Thoracic aorta endothelial cell (primary cell): ENCODE data around the gene TBC1D14. TPM values are rescaled to one million over a fixed set of nuclear protein-coding genes. Genes with fewer than 3 reads are reported as not detected.

ENCODE experiments used
- total RNA-seq: library from RNA; depleted of rRNA; stranded (reverse); fragments of >200 nt; gene quantifications from 2 replicates; pipeline ENCODE4 v1.2.3, GENCODE V29; 2012

TBC1D14 gene, protein sequence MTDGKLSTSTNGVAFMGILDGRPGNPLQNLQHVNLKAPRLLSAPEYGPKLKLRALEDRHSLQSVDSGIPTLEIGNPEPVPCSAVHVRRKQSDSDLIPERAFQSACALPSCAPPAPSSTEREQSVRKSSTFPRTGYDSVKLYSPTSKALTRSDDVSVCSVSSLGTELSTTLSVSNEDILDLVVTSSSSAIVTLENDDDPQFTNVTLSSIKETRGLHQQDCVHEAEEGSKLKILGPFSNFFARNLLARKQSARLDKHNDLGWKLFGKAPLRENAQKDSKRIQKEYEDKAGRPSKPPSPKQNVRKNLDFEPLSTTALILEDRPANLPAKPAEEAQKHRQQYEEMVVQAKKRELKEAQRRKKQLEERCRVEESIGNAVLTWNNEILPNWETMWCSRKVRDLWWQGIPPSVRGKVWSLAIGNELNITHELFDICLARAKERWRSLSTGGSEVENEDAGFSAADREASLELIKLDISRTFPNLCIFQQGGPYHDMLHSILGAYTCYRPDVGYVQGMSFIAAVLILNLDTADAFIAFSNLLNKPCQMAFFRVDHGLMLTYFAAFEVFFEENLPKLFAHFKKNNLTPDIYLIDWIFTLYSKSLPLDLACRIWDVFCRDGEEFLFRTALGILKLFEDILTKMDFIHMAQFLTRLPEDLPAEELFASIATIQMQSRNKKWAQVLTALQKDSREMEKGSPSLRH
- 32.8 and 34.6 TPM in 2 replicates for total RNA-seq

GRCh38 chr4:6909113-6909969, at the start of gene TBC1D14:
Gene TBC1D14, plus strand, starts transcription at chr4:6909826. Its CDS starts 13,564 bp downstream, at chr4:6923390.

GRCh38 chr4:7043284-7044136, 133.9 kb downstream of the TBC1D14 start, which contains the start of gene TADA2B:
Gene TADA2B, plus strand, starts transcription at chr4:7043372. Its CDS starts 208 bp downstream, at chr4:7043580.

GRCh38 chr4:7067452-7068278, 158.0 kb downstream of the TBC1D14 start, which contains the start of gene GRPEL1:
Gene GRPEL1, minus strand, starts transcription at chr4:7068064. Its CDS starts 32 bp downstream, at chr4:7068032.

Other genes starting within 250 kb of the TBC1D14 start
- gene S100P, start 215.9 kb upstream of the TBC1D14 start, total RNA-seq, result not detected in 2 replicates
- 45.0 and 52.9 TPM in 2 replicates for gene MRFAP1L1, start 200.0 kb upstream of the TBC1D14 start, total RNA-seq
- 7.2 and 7.8 TPM in 2 replicates for gene BLOC1S4, start 193.7 kb upstream of the TBC1D14 start, total RNA-seq
- gene KIAA0232, start 127.1 kb upstream of the TBC1D14 start, total RNA-seq, result 22.0 and 23.3 TPM in 2 replicates
- gene TADA2B, start 133.5 kb downstream of the TBC1D14 start, total RNA-seq, result 10.8 TPM in 2 replicates
- 50.3 and 57.3 TPM in 2 replicates for gene GRPEL1, start 158.2 kb downstream of the TBC1D14 start, total RNA-seq